ENCODE measurements around the gene SLC6A16.
A peak's percentile ranks its signal among the peaks of the same experiment; 100 is the strongest.

The SLC6A16 gene

GRCh38 chr19:49342291-49342721 is 17.3 kb upstream of the SLC6A16 start:
- DNase-seq: no peak
- Histone ChIP-seq H3K4me3 (ENCODE audit: low read depth, low read length) (no peak overlapping the region), H3K36me3 (peaks cover 48% of the 10 kb centered on the region), H3K27ac (no peak overlapping the region), H3K27me3 (ENCODE audit: insufficient read depth, low read depth, severe bottlenecking) (no peaks in the 10 kb centered on the region), H3K9me3 (ENCODE audit: severe bottlenecking) (no peaks in the 10 kb centered on the region)
- no peak for TF ChIP-seq CTCF (IDR thresholded peaks at IDR 0.05; ENCODE audit: low read depth, low read length)

GRCh38 chr19:49340865-49341718 is 16.1 kb upstream of the SLC6A16 start:
- Histone ChIP-seq H3K9me3 (ENCODE audit: severe bottlenecking) (no peaks in the 10 kb centered on the region), H3K27me3 (ENCODE audit: insufficient read depth, low read depth, severe bottlenecking) (no peaks in the 10 kb centered on the region), H3K36me3 (peaks cover 36% of the 10 kb centered on the region), H3K27ac (no peak overlapping the region), H3K4me3 (ENCODE audit: low read depth, low read length) (no peak overlapping the region)
- no peak for TF ChIP-seq CTCF (IDR thresholded peaks at IDR 0.05; ENCODE audit: low read depth, low read length)
- no peak for DNase-seq

GRCh38 chr19:49340069-49340864 is 15.3 kb upstream of the SLC6A16 start:
- Histone ChIP-seq H3K27ac (no peak overlapping the region), H3K9me3 (ENCODE audit: severe bottlenecking) (no peaks in the 10 kb centered on the region), H3K4me3 (ENCODE audit: low read depth, low read length) (no peak overlapping the region), H3K27me3 (ENCODE audit: insufficient read depth, low read depth, severe bottlenecking) (no peaks in the 10 kb centered on the region), H3K36me3 (peaks cover 31% of the 10 kb centered on the region)
- TF ChIP-seq CTCF (IDR thresholded peaks at IDR 0.05; ENCODE audit: low read depth, low read length): no peak
- peak; percentile 40 for DNase-seq

GRCh38 chr19:49339301-49340068 is 14.5 kb upstream of the SLC6A16 start:
- H3K36me3 ChIP-seq: peaks cover 23% of the 10 kb centered on the region
- H3K27ac ChIP-seq: no peak overlapping the region
- TF ChIP-seq CTCF (IDR thresholded peaks at IDR 0.05; ENCODE audit: low read depth, low read length): no peak
- H3K27me3 ChIP-seq (ENCODE audit: insufficient read depth, low read depth, severe bottlenecking): no peaks in the 10 kb centered on the region
- H3K9me3 ChIP-seq (ENCODE audit: severe bottlenecking): no peaks in the 10 kb centered on the region
- H3K4me3 ChIP-seq (ENCODE audit: low read depth, low read length): no peak overlapping the region
- DNase-seq: no peak

- Histone ChIP-seq H3K27me3 (ENCODE audit: insufficient read depth, low read depth, severe bottlenecking) (no peaks in the 10 kb centered on the region), H3K4me3 (ENCODE audit: low read depth, low read length) (no peak overlapping the region), H3K27ac (no peak overlapping the region), H3K36me3 (peaks cover 19% of the 10 kb centered on the region), H3K9me3 (ENCODE audit: severe bottlenecking) (no peaks in the 10 kb centered on the region)
- DNase-seq: peak; percentile 28
- TF ChIP-seq CTCF (IDR thresholded peaks at IDR 0.05; ENCODE audit: low read depth, low read length): no peak
Observed at GRCh38 chr19:49338691-49339300, 13.8 kb upstream of the SLC6A16 start.

Data from WERI-Rb-1 (cell line).